GM19240 (cell line): ENCODE results near the gene SCMH1.
"Not testable (repeated sequence)": the region's sequence is repeated elsewhere in the genome, so short reads cannot be mapped to it uniquely, and the experiment has no call there.

ENCODE experiments used
- DNase-seq: peaks from one replicate; pipeline ENCODE4 v3.0.0; 2011; ENCODE audit warnings: low spot score; ENCODE audit not compliant: insufficient read length

SCMH1 gene

GRCh38 chr1:41155105-41155504 lies 87.0 kb downstream of the SCMH1 start:
- DNase-seq, result no peak

GRCh38 chr1:41153750-41154274 lies 88.3 kb downstream of the SCMH1 start:
- no peak for DNase-seq

GRCh38 chr1:41152622-41153044 lies 89.5 kb downstream of the SCMH1 start:
- no peak for DNase-seq

GRCh38 chr1:41151846-41152245 lies 90.3 kb downstream of the SCMH1 start:
- no peak for DNase-seq

GRCh38 chr1:41149570-41149969 lies 92.5 kb downstream of the SCMH1 start:
- DNase-seq, result no peak

GRCh38 chr1:41144285-41144684 lies 97.8 kb downstream of the SCMH1 start:
- DNase-seq, result no peak

GRCh38 chr1:41138549-41138948 lies 103.6 kb downstream of the SCMH1 start:
- no peak for DNase-seq

GRCh38 chr1:41135196-41135947 lies 106.7 kb downstream of the SCMH1 start:
- no peak for DNase-seq

- not testable (repeated sequence) for DNase-seq
Measured at GRCh38 chr1:41134325-41134724, 107.8 kb downstream of the SCMH1 start.

- DNase-seq, result no peak
Measured at GRCh38 chr1:41122851-41123518, 119.1 kb downstream of the SCMH1 start.

- DNase-seq, result no peak
Measured at GRCh38 chr1:41122148-41122547, 120.0 kb downstream of the SCMH1 start.

- DNase-seq, result no peak
Measured at GRCh38 chr1:41118645-41119044, 123.5 kb downstream of the SCMH1 start.

- DNase-seq, result not testable (repeated sequence)
Measured at GRCh38 chr1:41117241-41117640, 124.9 kb downstream of the SCMH1 start.

- DNase-seq, result no peak
Measured at GRCh38 chr1:41110736-41111135, 131.4 kb downstream of the SCMH1 start.

- DNase-seq, result no peak
Measured at GRCh38 chr1:41110286-41110685, 131.8 kb downstream of the SCMH1 start.

GRCh38 chr1:41109310-41110197 lies 132.6 kb downstream of the SCMH1 start:
- DNase-seq, result no peak

- DNase-seq, result no peak
Measured at GRCh38 chr1:41108696-41109275, 133.3 kb downstream of the SCMH1 start.

GRCh38 chr1:41103766-41104165 lies 138.3 kb downstream of the SCMH1 start:
- DNase-seq, result no peak

GRCh38 chr1:41102653-41103052 lies 139.5 kb downstream of the SCMH1 start:
- DNase-seq, result no peak

- DNase-seq, result no peak
Measured at GRCh38 chr1:41101950-41102607, 140.0 kb downstream of the SCMH1 start.

- no peak for DNase-seq
Measured at GRCh38 chr1:41101076-41101475, 141.0 kb downstream of the SCMH1 start.
